GM15510 (cell line): ENCODE results near the gene ATP2A3.

Source experiments
- POLR2A ChIP-seq: IDR thresholded peaks from 3 replicates; pipeline ENCODE4 v1.6.1; 2011; ENCODE audit warnings: borderline replicate concordance; ENCODE audit not compliant: insufficient read length; ENCODE audit errors: extremely low read depth

ATP2A3 gene

GRCh38 chr17:4001048-4001590, 36.9 kb upstream of the ATP2A3 start:
- no peak for TF ChIP-seq POLR2A

GRCh38 chr17:3998436-3998835, 34.2 kb upstream of the ATP2A3 start:
- TF ChIP-seq POLR2A: no peak

- no peak for TF ChIP-seq POLR2A
These were observed 30.8 kb upstream of the ATP2A3 start for GRCh38 chr17:3995067-3995466.

GRCh38 chr17:3994221-3994576, 30.0 kb upstream of the ATP2A3 start:
- TF ChIP-seq POLR2A: no peak

- no peak for TF ChIP-seq POLR2A
These were observed 29.4 kb upstream of the ATP2A3 start for GRCh38 chr17:3993493-3994220.

GRCh38 chr17:3992370-3992769, 28.1 kb upstream of the ATP2A3 start:
- no peak for TF ChIP-seq POLR2A

- TF ChIP-seq POLR2A: no peak
These were observed 26.3 kb upstream of the ATP2A3 start for GRCh38 chr17:3990386-3991127.

- TF ChIP-seq POLR2A: no peak
These were observed 25.0 kb upstream of the ATP2A3 start for GRCh38 chr17:3989041-3989886.

GRCh38 chr17:3988297-3989040, 24.2 kb upstream of the ATP2A3 start:
- no peak for TF ChIP-seq POLR2A

GRCh38 chr17:3986939-3987335, 22.7 kb upstream of the ATP2A3 start:
- no peak for TF ChIP-seq POLR2A

GRCh38 chr17:3986270-3986938, 22.2 kb upstream of the ATP2A3 start:
- no peak for TF ChIP-seq POLR2A

GRCh38 chr17:3985846-3986245, 21.6 kb upstream of the ATP2A3 start:
- TF ChIP-seq POLR2A: no peak

GRCh38 chr17:3983606-3984484, 19.6 kb upstream of the ATP2A3 start:
- no peak for TF ChIP-seq POLR2A

GRCh38 chr17:3982541-3983017, 18.3 kb upstream of the ATP2A3 start:
- no peak for TF ChIP-seq POLR2A

- no peak for TF ChIP-seq POLR2A
These were observed 17.9 kb upstream of the ATP2A3 start for GRCh38 chr17:3982113-3982512.
